Measurements from ENCODE around the gene RNF181. TPM values are rescaled to one million over a fixed set of nuclear protein-coding genes. Genes with fewer than 3 reads are reported as not detected.
"Not testable (repeated sequence)": the region's sequence is repeated elsewhere in the genome, so short reads cannot be mapped to it uniquely, and the experiment has no call there.

The RNF181 gene
- total and polyA plus RNA-seq, 5 experiments from 2014 or later, result 66.0 to 206 (median 165) TPM

DNA sequence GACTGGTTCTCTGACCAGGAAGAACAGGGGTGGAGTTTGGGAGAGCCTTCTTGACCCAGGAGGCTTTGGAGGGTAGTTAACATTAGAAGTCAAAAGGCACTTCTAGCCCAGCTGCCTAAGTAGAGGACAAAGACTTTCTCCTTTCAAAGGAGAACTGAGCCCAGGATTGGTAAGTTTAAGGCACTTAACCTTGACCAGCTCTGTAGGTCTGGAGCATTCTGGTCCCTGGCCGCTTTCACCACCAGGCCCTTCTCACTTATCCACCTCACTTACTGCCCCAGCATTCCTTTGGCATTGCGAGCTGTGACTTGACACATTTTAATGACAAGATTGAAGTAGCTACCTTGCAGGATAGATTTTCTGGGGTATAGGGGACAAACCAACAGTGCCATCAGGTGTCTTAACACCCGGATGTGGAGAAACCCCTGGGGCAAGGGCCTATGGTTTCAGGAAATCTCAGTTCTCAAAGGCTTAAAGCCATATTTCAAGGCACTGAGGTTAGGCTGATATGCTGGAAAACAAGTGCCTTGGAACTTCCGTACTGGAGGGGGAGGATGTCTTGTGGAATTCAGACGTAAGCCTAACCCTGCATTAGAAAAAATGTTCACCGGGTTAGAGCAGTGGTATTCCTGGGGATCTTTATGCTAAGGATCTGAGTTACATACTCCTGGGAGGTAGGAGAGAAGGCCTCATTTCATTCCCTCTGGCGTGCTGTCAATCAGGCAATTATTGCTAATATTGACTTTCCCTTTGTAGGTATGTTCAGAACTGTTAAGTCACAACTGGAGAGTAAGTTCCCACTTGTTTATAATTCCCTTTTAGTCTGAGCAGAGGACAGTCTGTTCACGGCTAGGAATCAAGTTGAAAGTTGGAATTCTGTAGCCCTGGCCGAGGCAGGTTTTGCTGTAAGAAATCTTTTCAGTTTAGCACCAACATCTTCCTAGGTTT lies 12.0 kb downstream of the RNF181 start:
- POLR2A ChIA-PET, result interaction anchor here (0.5 to 2.5 kb wide), 5 partner anchors 12 to 69 kb away, joined by 3 to 12 read pairs (median 3); partner anchors contain the start of genes MAT2A and RNF181
- no peak for DNase-seq
- Mint-ChIP-seq H3K27ac (peak overlapping the region in 5 of 10 donors; percentile 33 to 60 (median 48)), H3K9me3 (no peaks in the 10 kb centered on the region), H3K27me3 (no peaks in the 10 kb centered on the region), H3K4me1 (peaks cover 23 to 59% (median 51%) of the 10 kb centered on the region in 4 donors), H3K4me3 (peak overlapping the region in 3 of 10 donors; percentile 14 to 52 (median 44)), H3K36me3 (peaks cover 0 to 28% (median 4%) of the 10 kb centered on the region in 3 donors)
- ATAC-seq, result no peak

DNA sequence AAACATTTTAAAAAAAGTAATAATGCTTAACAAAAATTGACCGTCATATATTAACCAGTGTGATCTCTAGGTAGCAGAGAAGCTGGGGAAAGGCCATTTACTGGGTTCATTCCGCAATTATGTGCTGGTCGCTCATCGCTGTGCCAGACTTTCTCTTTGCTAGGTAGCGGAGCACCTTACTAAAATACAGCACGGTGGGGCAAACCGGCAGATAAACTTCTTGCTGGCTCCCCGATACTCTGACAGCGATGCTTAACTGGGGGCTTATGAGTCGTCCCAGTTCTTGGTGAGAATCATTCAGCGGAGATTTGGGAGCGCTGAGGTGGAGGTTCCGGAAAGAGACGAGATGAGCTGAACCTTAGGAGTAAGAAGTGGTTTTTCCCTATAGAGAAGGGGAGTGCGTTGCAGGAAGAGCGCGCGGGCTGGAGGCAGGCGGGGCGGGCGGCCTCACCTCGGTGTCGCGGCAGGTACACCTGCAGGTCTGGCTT lies 15.7 kb downstream of the RNF181 start:
- peak in 2 of 10 donors; percentile 25 to 30 for DNase-seq
- Mint-ChIP-seq H3K4me3 (peak overlapping the region; percentile 91 to 99 (median 98)), H3K36me3 (peaks cover 0 to 28% (median 4%) of the 10 kb centered on the region in 3 donors), H3K4me1 (peaks cover 12 to 43% (median 33%) of the 10 kb centered on the region in 4 donors), H3K27ac (peak overlapping the region; percentile 72 to 98 (median 95)), H3K27me3 (no peaks in the 10 kb centered on the region), H3K9me3 (no peaks in the 10 kb centered on the region)
- POLR2A ChIA-PET, result interaction anchor here (0.7 to 2.8 kb wide), 16 partner anchors 10 to 891 kb away, joined by 3 to 31 read pairs (median 6); partner anchors contain the start of genes ELMOD3, GGCX, KDM3A and MAT2A
- peak; percentile 23 to 25 for ATAC-seq

DNA sequence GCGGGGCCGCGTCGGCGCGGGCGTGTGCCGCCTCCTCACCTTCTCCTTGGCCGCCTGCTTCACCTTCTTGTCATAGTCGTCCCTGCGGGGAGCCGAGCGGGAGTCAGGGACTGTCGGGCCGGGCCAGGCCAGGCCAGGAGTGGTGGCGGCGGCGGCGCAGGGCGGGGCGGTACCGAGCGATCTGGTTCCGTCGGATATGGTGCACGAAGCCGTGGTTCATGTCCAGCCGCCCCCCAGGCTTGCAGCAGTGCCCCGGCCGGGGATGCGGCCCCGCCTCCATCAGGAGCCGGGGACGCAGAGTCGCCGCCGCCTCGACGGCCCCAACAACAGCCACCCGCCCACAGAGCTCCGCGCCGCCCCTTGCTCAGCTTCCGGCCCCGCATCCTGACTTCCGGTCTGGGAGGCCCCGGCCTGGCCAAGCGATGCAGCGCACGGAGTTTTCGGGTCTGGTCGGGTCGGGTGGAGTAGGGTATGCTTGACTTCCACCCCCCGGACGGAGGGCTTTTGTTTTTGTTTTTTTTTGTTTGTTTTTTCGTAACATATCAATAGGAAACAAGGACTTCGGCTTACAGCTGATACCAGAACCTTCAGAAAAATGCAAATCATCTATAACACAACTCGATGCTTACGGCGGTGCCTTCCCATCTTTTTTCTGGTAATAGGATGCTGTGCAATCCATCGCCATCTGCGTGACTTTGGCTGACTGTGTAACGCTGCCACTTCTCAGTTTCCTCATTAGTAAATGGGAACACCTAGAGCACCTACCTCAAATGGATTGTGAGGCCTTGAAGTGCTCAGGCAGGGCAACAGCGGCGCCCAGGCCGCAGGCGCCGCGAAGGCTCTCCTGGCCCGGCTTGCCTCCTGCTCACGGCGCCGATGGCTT lies 16.4 kb downstream of the RNF181 start, which contains the start of gene C2orf68:
Gene C2orf68 (minus strand): TSS at position 362 of the 883 bp plus-strand sequence. CDS start 82 bp downstream, at position 280.
- Mint-ChIP-seq H3K4me1 (peaks cover 12 to 42% (median 32%) of the 10 kb centered on the region in 4 donors), H3K27me3 (no peaks in the 10 kb centered on the region), H3K36me3 (peaks cover 0 to 27% (median 4%) of the 10 kb centered on the region in 3 donors), H3K27ac (peak within 1 kb of the TSS; percentile 72 to 98 (median 95)), H3K9me3 (no peaks in the 10 kb centered on the region), H3K4me3 (peak within 1 kb of the TSS; percentile 91 to 99 (median 98))
- POLR2A ChIA-PET, result interaction anchor here (0.6 to 2.8 kb wide), 20 partner anchors 9 to 890 kb away, joined by 3 to 31 read pairs (median 6); partner anchors contain the start of genes ELMOD3, GGCX, KDM3A and MAT2A
- peak; percentile 60 to 63 for ATAC-seq
- peak; percentile 65 to 89 (median 77) for DNase-seq

DNA sequence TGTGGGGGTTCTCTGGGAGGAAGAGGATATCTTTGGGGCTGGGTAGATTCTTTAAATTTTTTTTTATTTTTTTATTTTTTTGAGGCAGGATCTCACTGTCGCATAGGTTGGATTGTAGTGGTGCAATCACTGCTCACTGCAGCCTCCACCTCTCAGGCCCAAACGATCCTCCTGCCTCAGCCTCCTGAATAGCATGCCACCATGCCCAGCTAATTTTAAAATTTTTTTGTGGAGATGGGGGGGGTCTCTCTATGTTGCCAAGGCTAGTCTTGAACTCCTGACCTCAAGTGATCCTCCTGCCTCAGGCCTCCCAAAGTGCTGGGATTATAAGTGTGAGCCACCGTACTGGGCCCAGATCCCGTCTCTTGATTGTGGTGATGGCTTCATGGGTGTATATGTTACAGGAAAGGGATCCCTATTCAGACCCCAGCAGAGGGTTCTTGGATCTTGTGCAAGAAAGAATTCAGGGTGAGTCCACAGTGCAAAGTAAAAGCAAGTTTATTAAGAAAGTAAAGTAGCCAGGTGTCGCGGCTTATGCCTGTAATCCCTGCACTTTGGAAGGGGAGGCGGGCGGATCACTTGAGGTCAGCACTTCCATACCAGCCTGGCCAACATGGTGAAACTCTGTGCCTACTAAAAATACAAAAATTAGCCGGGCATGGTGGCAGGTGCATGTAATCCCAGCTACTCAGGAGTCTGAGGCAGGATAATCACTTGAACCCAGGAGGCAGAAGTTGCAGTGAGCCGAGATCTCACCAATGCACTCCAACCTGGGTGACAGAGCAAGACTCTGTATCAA lies 18.4 kb downstream of the RNF181 start:
- Mint-ChIP-seq H3K36me3 (peaks cover 0 to 21% (median under 1%) of the 10 kb centered on the region in 3 donors), H3K27me3 (no peaks in the 10 kb centered on the region), H3K27ac (peak overlapping the region in 5 of 10 donors; percentile 20 to 78 (median 50)), H3K9me3 (no peaks in the 10 kb centered on the region), H3K4me3 (peak overlapping the region in 5 of 10 donors; percentile 3 to 69 (median 46)), H3K4me1 (peaks cover 7 to 49% (median 33%) of the 10 kb centered on the region in 4 donors)
- POLR2A ChIA-PET, result interaction anchor here (0.6 to 2.8 kb wide), 5 partner anchors 10 to 75 kb away, joined by 3 to 23 read pairs (median 3); partner anchors contain the start of genes MAT2A and TMEM150A
- no peak for ATAC-seq
- DNase-seq, result no peak

DNA sequence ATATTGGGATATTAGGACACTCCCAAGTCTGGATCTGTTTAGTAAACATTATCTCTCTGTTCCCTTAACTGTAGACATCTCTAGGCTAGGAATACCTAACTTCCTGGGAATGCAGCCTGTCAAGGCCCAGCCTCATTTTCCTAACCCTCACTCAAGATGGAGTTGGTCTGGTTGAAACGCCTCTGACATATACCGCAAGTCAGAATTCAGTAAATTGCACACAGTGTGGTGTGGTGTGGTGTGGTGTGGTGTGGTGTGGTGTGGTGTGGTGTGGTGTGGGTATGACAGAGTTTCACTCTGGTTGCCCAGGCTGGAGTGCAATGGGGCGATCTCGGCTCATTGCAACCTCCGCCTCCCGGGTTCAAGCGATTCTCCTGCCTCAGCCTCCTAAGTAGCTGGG lies 19.2 kb downstream of the RNF181 start:
- Mint-ChIP-seq H3K4me1 (peaks cover 6 to 47% (median 32%) of the 10 kb centered on the region in 4 donors), H3K4me3 (peak overlapping the region in 3 of 10 donors; percentile 42 to 60 (median 48)), H3K27ac (peak overlapping the region in 4 of 10 donors; percentile 34 to 61 (median 52)), H3K36me3 (peaks cover 0 to 24% (median 0%) of the 10 kb centered on the region in 3 donors)
- POLR2A ChIA-PET, result interaction anchor here (0.8 to 2.7 kb wide), 6 partner anchors 8 to 31 kb away, joined by 3 to 10 read pairs (median 6); partner anchors contain the start of genes RNF181, TMEM150A and VAMP5
- not testable (repeated sequence) for H3K27me3 Mint-ChIP-seq, ATAC-seq, DNase-seq, H3K9me3 Mint-ChIP-seq

DNA sequence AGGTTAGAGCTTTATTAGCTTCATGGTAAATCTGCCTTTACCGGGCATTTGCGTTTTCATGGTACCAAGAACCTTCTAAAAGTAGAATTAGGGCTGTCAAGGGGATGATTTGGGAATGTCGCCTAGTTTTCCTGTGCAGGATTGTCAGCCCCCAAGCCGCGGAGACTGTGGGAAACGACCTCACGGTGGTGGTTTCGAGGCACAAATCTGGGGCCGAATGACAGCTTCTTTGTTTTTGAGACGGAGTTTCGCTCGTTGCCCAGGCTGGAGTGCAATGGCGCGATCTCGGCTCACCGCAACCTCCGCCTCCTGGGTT lies 19.8 kb downstream of the RNF181 start:
- Mint-ChIP-seq H3K27ac (peak overlapping the region in 9 of 10 donors; percentile 55 to 98 (median 96)), H3K9me3 (no peaks in the 10 kb centered on the region), H3K27me3 (no peaks in the 10 kb centered on the region), H3K4me1 (peaks cover 6 to 43% (median 30%) of the 10 kb centered on the region in 4 donors), H3K36me3 (peaks cover 0 to 23% (median 0%) of the 10 kb centered on the region in 3 donors), H3K4me3 (peak overlapping the region in 6 of 10 donors; percentile 94 to 98 (median 96))
- ATAC-seq, result no peak
- POLR2A ChIA-PET, result interaction anchor here (0.7 to 2.7 kb wide), 10 partner anchors 9 to 288 kb away, joined by 3 to 10 read pairs (median 6); partner anchors contain the start of genes MAT2A, RNF181, TGOLN2 and TMEM150A
- DNase-seq, result no peak

DNA sequence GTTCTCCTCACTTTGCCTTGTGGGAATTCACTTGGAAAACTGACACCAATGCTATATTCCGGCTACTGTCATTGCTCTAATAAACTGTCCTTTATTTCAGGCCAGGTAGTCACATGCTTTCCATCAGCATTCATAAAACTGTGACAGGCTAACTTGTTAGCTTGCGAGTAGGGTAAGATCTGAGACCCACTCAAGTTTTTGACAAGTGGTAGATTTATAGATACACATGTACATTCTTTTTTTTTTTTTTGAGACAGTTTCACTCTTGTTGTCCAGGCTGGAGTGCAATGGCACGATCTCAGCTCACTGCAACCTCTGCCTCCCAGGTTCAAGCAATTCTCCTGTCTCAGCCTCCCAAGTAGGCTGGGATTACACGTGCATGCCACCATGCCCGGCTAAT lies 22.2 kb downstream of the RNF181 start:
- POLR2A ChIA-PET, result interaction anchor here (0.6 to 2.3 kb wide), 3 partner anchors 9 to 79 kb away, joined by 3 to 7 read pairs (median 4); partner anchors contain the start of gene MAT2A
- H3K9me3 Mint-ChIP-seq, ATAC-seq, H3K27me3 Mint-ChIP-seq, DNase-seq: not testable (repeated sequence)
- peaks cover 4 to 35% (median 22%) of the 10 kb centered on the region in 4 donors for H3K4me1 Mint-ChIP-seq
- H3K4me3 Mint-ChIP-seq, result peak overlapping the region; percentile 33 to 99 (median 96)
- peaks cover 0 to 40% (median 5%) of the 10 kb centered on the region in 3 donors for H3K36me3 Mint-ChIP-seq
- peak overlapping the region in 8 of 10 donors; percentile 22 to 96 (median 61) for H3K27ac Mint-ChIP-seq

DNA sequence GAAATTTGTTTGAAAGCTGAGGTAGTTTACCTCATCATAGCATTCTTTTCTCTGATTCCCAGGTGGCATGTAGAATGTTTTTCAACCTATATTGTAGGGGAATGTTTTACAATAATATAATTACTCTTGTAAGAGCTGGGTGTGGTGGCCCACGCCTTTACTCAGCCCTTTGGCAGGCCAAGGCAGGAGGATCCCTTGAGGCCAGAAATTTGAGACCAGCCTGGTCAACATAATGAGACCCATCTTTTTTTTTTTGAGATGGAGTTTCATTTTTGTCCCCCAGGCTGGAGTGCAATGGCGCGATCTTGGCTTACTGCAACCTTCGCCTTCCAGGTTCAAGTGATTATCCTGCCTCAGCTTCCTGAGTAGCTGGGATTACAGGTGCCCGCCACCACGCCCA lies 24.1 kb downstream of the RNF181 start:
- DNase-seq (no peak), ATAC-seq (no peak)
- Mint-ChIP-seq H3K27ac (peak overlapping the region in 1 of 10 donors; percentile 65), H3K4me1 (peaks cover 6 to 35% (median 23%) of the 10 kb centered on the region in 4 donors), H3K27me3 (no peaks in the 10 kb centered on the region), H3K4me3 (no peak overlapping the region), H3K9me3 (no peaks in the 10 kb centered on the region), H3K36me3 (peaks cover 0 to 57% (median 7%) of the 10 kb centered on the region in 3 donors)
- POLR2A ChIA-PET, result interaction anchor here (1.2 to 1.6 kb wide), 2 partner anchors 9 to 24 kb away, joined by 3 to 5 read pairs; partner anchors contain the start of gene RNF181

DNA sequence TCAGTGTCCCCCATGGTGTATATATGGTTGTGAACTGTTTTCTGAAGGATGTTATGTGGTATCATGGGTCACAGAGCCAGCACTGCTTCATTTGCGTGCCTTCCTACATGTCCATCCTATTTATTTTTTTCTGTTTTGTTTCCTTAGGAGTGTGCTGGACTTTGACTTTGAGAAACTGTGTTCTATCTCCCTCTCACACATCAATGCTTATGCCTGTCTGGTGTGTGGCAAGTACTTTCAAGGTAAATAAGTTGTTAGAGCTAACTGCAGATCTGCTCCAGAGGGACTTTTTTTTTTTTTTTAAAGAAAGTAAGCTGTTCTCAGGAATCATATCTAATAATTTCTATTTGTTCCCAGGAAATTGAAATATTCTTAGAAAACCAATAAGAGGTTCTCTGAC lies 25.8 kb downstream of the RNF181 start:
- H3K4me3 Mint-ChIP-seq, result no peak overlapping the region
- H3K27ac Mint-ChIP-seq, result peak overlapping the region in 1 of 10 donors; percentile 60
- POLR2A ChIA-PET, result interaction anchor here (1.4 kb wide), 1 partner anchor 9 kb away, joined by 3 read pairs; the partner anchor contains the start of gene C2orf68
- ATAC-seq (no peak), DNase-seq (no peak)
- no peaks in the 10 kb centered on the region for H3K9me3 Mint-ChIP-seq
- H3K36me3 Mint-ChIP-seq, result peaks cover 0 to 74% (median 9%) of the 10 kb centered on the region in 3 donors
- H3K4me1 Mint-ChIP-seq, result peaks cover 4 to 31% (median 19%) of the 10 kb centered on the region in 4 donors
- H3K27me3 Mint-ChIP-seq, result no peaks in the 10 kb centered on the region

DNA sequence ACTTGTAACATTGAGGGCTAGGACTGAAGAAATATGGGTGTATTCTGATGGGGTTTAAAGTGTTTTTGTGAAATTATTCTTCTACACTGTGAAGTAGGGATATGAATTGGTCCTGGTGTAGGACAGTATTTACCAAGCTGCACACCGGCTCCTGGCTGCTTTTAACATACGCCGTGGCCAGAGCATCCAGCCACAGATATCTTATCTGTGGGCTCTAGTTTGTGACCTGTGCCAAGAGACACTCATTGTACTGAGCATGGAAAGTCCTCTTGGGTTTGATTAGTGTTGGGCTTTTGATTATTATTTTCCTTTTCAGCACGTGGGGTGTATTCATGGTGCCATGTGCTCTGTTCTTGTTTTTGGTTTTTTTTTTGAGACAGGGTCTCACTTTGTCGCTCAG lies 28.4 kb downstream of the RNF181 start:
- ATAC-seq (no peak), DNase-seq (no peak)
- no peaks in the 10 kb centered on the region for H3K9me3 Mint-ChIP-seq
- peaks cover 6 to 22% (median 16%) of the 10 kb centered on the region in 4 donors for H3K4me1 Mint-ChIP-seq
- H3K27me3 Mint-ChIP-seq, result no peaks in the 10 kb centered on the region
- H3K4me3 Mint-ChIP-seq, result no peak overlapping the region
- peak overlapping the region in 3 of 10 donors; percentile 18 to 38 (median 34) for H3K27ac Mint-ChIP-seq
- H3K36me3 Mint-ChIP-seq, result peaks cover 0 to 88% (median 14%) of the 10 kb centered on the region in 3 donors
- POLR2A ChIA-PET, result no interaction called here
